Neutrophil (primary cell): ENCODE results near the gene CYSLTR2.

ENCODE experiments used
- H3K27ac ChIP-seq: fragments of 200-600 bp; sonication (generic); 2 replicates; pipeline ENCODE4 v1.5.1; 2016; ENCODE audit warnings: mild to moderate bottlenecking, moderate library complexity
- H3K27me3 ChIP-seq: fragments of 200-600 bp; sonication (generic); 2 replicates; pipeline ENCODE4 v1.6.0; 2016; ENCODE audit warnings: mild to moderate bottlenecking
- H3K36me3 ChIP-seq: fragments of 200-600 bp; sonication (generic); 2 replicates; pipeline ENCODE4 v1.5.1; 2017
- H3K4me1 ChIP-seq, 2 experiments: fragments of 200-600 bp in 1 of 2; sonication (generic) in 1 of 2; 1 replicate in 1 of 2; 2 replicates in 1 of 2; pipeline versions ENCODE4 v1.5.1 to v1.6.1; 2013 to 2016; ENCODE audit warnings: low read depth in 1 of 2, low read length in 1 of 2, mild to moderate bottlenecking in 1 of 2, moderate library complexity in 1 of 2; ENCODE audit not compliant: control insufficient read depth in 1 of 2, insufficient read depth in 1 of 2
- H3K4me3 ChIP-seq, 2 experiments: fragments of 200-600 bp in 1 of 2; sonication (generic) in 1 of 2; 1 replicate in 1 of 2; 2 replicates in 1 of 2; pipeline ENCODE4 v1.5.1; 2013 to 2016; ENCODE audit warnings: low read depth in 1 of 2, low read length in 1 of 2, mild to moderate bottlenecking in 1 of 2, moderate library complexity in 1 of 2
- H3K9me3 ChIP-seq: fragments of 200-600 bp; sonication (generic); 2 replicates; pipeline ENCODE4 v1.5.1; 2016
- CTCF ChIP-seq: fragments of 200-600 bp; sonication (generic); IDR thresholded peaks from 2 replicates; pipeline ENCODE4 v1.5.1; 2016; ENCODE audit warnings: antibody characterized with exemption

Gene CYSLTR2

GRCh38 chr13:48679941-48680680 lies 26.4 kb downstream of the CYSLTR2 start:
- peaks cover 49 to 55% of the 10 kb centered on the region in 2 experiments for H3K4me1 ChIP-seq
- no peak for TF ChIP-seq CTCF
- H3K36me3 ChIP-seq: no peaks in the 10 kb centered on the region

GRCh38 chr13:48680756-48681392 lies 27.1 kb downstream of the CYSLTR2 start:
- H3K9me3 ChIP-seq: no peaks in the 10 kb centered on the region
- peaks cover 49 to 55% of the 10 kb centered on the region in 2 experiments for H3K4me1 ChIP-seq
- H3K27me3 ChIP-seq: no peaks in the 10 kb centered on the region
- H3K27ac ChIP-seq: peak overlapping the region; percentile 69
- H3K4me3 ChIP-seq: no peak overlapping the region
- no peaks in the 10 kb centered on the region for H3K36me3 ChIP-seq
- TF ChIP-seq CTCF: no peak

More at GRCh38 chr13:48679941-48680680, 26.4 kb downstream of the CYSLTR2 start:
- Histone ChIP-seq H3K9me3 (no peaks in the 10 kb centered on the region), H3K27ac (no peak overlapping the region), H3K4me3 (no peak overlapping the region), H3K27me3 (no peaks in the 10 kb centered on the region)

GRCh38 chr13:48681905-48682304 lies 28.2 kb downstream of the CYSLTR2 start:
- Histone ChIP-seq H3K4me3 (no peak overlapping the region), H3K9me3 (no peaks in the 10 kb centered on the region), H3K27me3 (no peaks in the 10 kb centered on the region), H3K4me1 (peaks cover 49 to 53% of the 10 kb centered on the region in 2 experiments), H3K27ac (peak overlapping the region; percentile 69), H3K36me3 (no peaks in the 10 kb centered on the region)
- TF ChIP-seq CTCF: no peak

GRCh38 chr13:48682436-48682835 lies 28.7 kb downstream of the CYSLTR2 start:
- H3K27me3 ChIP-seq: no peaks in the 10 kb centered on the region
- peak overlapping the region in 1 of 2 experiments; percentile 6 for H3K4me3 ChIP-seq
- no peak for TF ChIP-seq CTCF
- H3K36me3 ChIP-seq: no peaks in the 10 kb centered on the region
- no peaks in the 10 kb centered on the region for H3K9me3 ChIP-seq
- H3K4me1 ChIP-seq: peaks cover 44 to 48% of the 10 kb centered on the region in 2 experiments
- peak overlapping the region; percentile 69 for H3K27ac ChIP-seq

- no peaks in the 10 kb centered on the region for H3K36me3 ChIP-seq
- TF ChIP-seq CTCF: no peak
- H3K4me1 ChIP-seq: peaks cover 13% of the 10 kb centered on the region in 2 experiments
- H3K27me3 ChIP-seq: no peaks in the 10 kb centered on the region
- H3K4me3 ChIP-seq: no peak overlapping the region
- H3K27ac ChIP-seq: no peak overlapping the region
- H3K9me3 ChIP-seq: no peaks in the 10 kb centered on the region
These were observed 33.0 kb downstream of the CYSLTR2 start for GRCh38 chr13:48686636-48687210.
